Ascending aorta (tissue), 2 donors: ENCODE measurements around the gene FAR1. TPM values are rescaled to one million over a fixed set of nuclear protein-coding genes. Genes with fewer than 3 reads are reported as not detected.

ENCODE experiments used
- DNase-seq, 2 donors: peaks; one replicate each; pipeline ENCODE4 v3.0.0-alpha.2; 2019; ENCODE audit warnings: low spot score in 2 of 2
- H3K27ac ChIP-seq, 2 donors: fragments of 200-600 bp; sonication (generic); one replicate each; pipeline ENCODE4 v1.5.1; 2016 to 2017; ENCODE audit warnings: mild to moderate bottlenecking in 1 of 2
- H3K27me3 ChIP-seq: fragments of 200-600 bp; sonication (generic); one replicate; pipeline ENCODE4 v1.5.1; 2017
- H3K36me3 ChIP-seq, 2 donors: fragments of 200-600 bp; sonication (generic); one replicate each; pipeline ENCODE4 v1.5.1; 2016
- H3K4me1 ChIP-seq, 2 donors: fragments of 200-600 bp; sonication (generic); one replicate each; pipeline ENCODE4 v1.5.1; 2016 to 2017; ENCODE audit warnings: mild to moderate bottlenecking in 1 of 2
- H3K4me3 ChIP-seq, 2 donors: fragments of 200-600 bp; sonication (generic); one replicate each; pipeline ENCODE4 v1.5.1; 2016 to 2017; ENCODE audit warnings: mild to moderate bottlenecking in 1 of 2
- H3K9me3 ChIP-seq, 2 donors: fragments of 200-600 bp; sonication (generic); one replicate each; pipeline ENCODE4 v1.5.1; 2016
- CTCF ChIP-seq, 3 experiments: fragments of 200-600 bp in 2 of 3; fragments of 450-650 bp in 1 of 3; sonication (generic) in 2 of 3; IDR thresholded peaks; one replicate each; pipeline ENCODE4 v1.5.1; 2016 to 2019; ENCODE audit warnings: antibody characterized with exemption in 3 of 3, mild to moderate bottlenecking in 1 of 3, moderate library complexity in 1 of 3
- intact Hi-C: fragments of 100-400 bp; cut with DNase I; formaldehyde crosslinking; loops from one replicate; pipeline ENCODE4 v1.15.1; 2023
- total RNA-seq: library from RNA; depleted of rRNA; stranded (reverse); fragments of >200 nt; gene quantifications from one replicate; pipeline ENCODE4 v1.1.0, GENCODE V29; 2016

The FAR1 gene
- total RNA-seq, 1 donor from 2014 or later = 66.0 TPM

DNA sequence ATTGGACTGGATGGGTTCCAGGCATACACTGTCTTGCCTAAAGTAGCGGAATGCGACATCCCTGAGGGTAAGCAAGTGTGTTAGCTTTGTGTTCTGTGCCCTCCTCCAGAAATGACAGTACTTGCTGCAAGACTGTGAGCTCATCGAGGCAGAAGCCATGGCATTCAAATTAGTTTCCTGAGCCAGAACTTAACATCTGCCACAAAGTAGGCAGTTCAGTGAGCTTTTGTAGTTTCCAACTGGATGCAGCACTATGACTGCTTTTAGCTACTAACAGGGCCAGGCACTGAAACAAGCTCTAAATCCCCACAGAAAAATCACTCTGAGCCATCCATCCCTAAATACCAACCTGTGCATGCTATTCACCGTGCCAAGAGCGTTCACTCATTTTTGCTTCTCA, 1.2 kb upstream of the FAR1 start:
- H3K27ac ChIP-seq = no peak overlapping the region
- no peak for DNase-seq
- H3K4me3 ChIP-seq = peak overlapping the region in 1 of 2 donors; percentile 92
- no peaks in the 10 kb centered on the region for H3K9me3 ChIP-seq
- no peak for TF ChIP-seq CTCF (IDR thresholded peaks at IDR 0.05)
- H3K36me3 ChIP-seq = no peaks in the 10 kb centered on the region
- peaks cover 0 to 3% of the 10 kb centered on the region in 2 donors for H3K4me1 ChIP-seq
- intact Hi-C loops = loop anchor here (5.0 to 10.0 kb wide), 2 partner anchors 205 to 1228 kb away; partner anchors contain the start of genes BTBD10 and CYP2R1
- no peaks in the 10 kb centered on the region for H3K27me3 ChIP-seq

- intact Hi-C loops = loop anchor here (1.0 to 10.0 kb wide), 3 partner anchors 205 to 1227 kb away; partner anchors contain the start of genes BMAL1, BTBD10 and CYP2R1
Measured at GRCh38 chr11:13667795-13668101, 720 bp upstream of the FAR1 start.

GRCh38 chr11:13668957-13669521, 571 bp downstream of the FAR1 start:
- Histone ChIP-seq H3K27me3 (no peaks in the 10 kb centered on the region), H3K36me3 (no peaks in the 10 kb centered on the region), H3K9me3 (no peaks in the 10 kb centered on the region), H3K4me1 (peaks cover 0 to 3% of the 10 kb centered on the region in 2 donors), H3K27ac (peak overlapping the region; percentile 79 to 84), H3K4me3 (peak overlapping the region; percentile 92 to 95)
- DNase-seq = peak in 1 of 2 donors; percentile 73
- no peak for TF ChIP-seq CTCF (IDR thresholded peaks at IDR 0.05)
- intact Hi-C loops = loop anchor here (1.0 to 10.0 kb wide), 3 partner anchors 207 to 1226 kb away; partner anchors contain the start of genes BMAL1, BTBD10 and CYP2R1

More at GRCh38 chr11:13667795-13668101, 720 bp upstream of the FAR1 start:
- peak overlapping the region; percentile 67 to 92 for H3K4me3 ChIP-seq
- no peak for TF ChIP-seq CTCF (IDR thresholded peaks at IDR 0.05)
- DNase-seq = peak in 1 of 2 donors; percentile 62
- H3K36me3 ChIP-seq = no peaks in the 10 kb centered on the region
- H3K27ac ChIP-seq = peak overlapping the region; percentile 78 to 82
- peaks cover 0 to 3% of the 10 kb centered on the region in 2 donors for H3K4me1 ChIP-seq
- H3K9me3 ChIP-seq = no peaks in the 10 kb centered on the region
- H3K27me3 ChIP-seq = no peaks in the 10 kb centered on the region

DNA sequence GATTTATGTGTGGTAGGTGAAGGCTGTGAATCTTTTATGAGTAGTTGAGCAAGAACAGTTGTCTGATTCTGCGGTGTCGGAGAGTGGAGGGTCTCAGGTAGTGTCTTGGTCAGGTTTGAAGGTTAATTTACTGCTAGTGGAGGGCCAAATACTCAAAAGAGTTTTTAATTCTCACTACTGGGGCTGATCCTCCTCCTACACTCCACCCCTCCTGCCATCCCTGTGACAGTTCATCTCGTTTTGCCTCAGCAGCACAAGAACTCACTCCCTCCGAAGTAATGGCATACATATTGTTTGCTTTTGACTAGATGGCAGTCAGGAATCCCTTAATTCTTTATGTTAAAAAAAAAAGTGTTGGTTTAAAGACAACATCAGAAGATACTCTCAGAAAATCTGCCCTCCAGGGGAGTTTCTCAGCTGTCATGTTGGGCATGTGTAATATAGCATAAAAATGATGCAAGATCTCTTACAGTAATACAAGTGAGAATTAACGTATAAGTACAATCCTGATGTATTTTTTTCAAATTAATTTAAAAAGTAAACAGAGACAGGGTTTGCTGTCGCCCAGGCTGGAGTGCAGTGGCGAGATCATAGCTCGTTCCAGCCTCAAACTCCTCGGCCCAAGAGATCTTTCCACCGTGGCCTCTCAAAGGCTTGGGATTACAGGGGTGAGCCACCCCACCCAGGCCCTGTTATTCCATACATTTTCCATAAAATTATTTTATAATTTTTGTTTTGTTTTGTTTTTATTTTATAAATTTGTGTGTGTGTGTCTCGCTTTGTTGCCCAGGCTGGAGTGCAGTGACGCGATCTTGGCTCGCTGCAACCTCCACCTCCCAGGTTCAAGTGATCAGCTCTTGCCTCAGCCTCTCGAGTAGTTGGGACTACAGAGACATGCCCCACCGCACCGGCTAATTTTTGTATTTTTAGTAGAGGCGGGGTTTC, 1.3 kb downstream of the FAR1 start:
- no peak for TF ChIP-seq CTCF (IDR thresholded peaks at IDR 0.05)
- peaks cover 0 to 3% of the 10 kb centered on the region in 2 donors for H3K4me1 ChIP-seq
- DNase-seq = no peak
- no peaks in the 10 kb centered on the region for H3K36me3 ChIP-seq
- peak overlapping the region in 1 of 2 donors; percentile 84 for H3K27ac ChIP-seq
- H3K27me3 ChIP-seq = no peaks in the 10 kb centered on the region
- H3K4me3 ChIP-seq = peak overlapping the region; percentile 92 to 95
- no peaks in the 10 kb centered on the region for H3K9me3 ChIP-seq
- intact Hi-C loops = loop anchor here (5.0 to 10.0 kb wide), 2 partner anchors 208 to 1225 kb away; partner anchors contain the start of genes BTBD10 and CYP2R1

GRCh38 chr11:13672576-13673210, 4.2 kb downstream of the FAR1 start:
- Histone ChIP-seq H3K36me3 (no peaks in the 10 kb centered on the region), H3K9me3 (no peaks in the 10 kb centered on the region), H3K27ac (no peak overlapping the region), H3K4me3 (no peak overlapping the region), H3K27me3 (no peaks in the 10 kb centered on the region), H3K4me1 (peaks cover 0 to 3% of the 10 kb centered on the region in 2 donors)
- no peak for TF ChIP-seq CTCF (IDR thresholded peaks at IDR 0.05)
- DNase-seq = no peak
- intact Hi-C loops = no loop called here
